Activated CD8-positive, alpha-beta memory T cell treated with anti-CD3 and anti-CD28 coated beads for 36 hours (primary cell): ENCODE results near the gene NUTM1. TPM values are rescaled to one million over a fixed set of nuclear protein-coding genes. Genes with fewer than 3 reads are reported as not detected.
"Not testable (repeated sequence)": the region's sequence is repeated elsewhere in the genome, so short reads cannot be mapped to it uniquely, and the experiment has no call there.

Experiments
- CTCF ChIA-PET: fragments of 350-600 bp; sonication (Branson Sonifier 250); formaldehyde crosslinking; loops from one replicate; lab custom pipeline; 2021; ENCODE audit warnings: antibody characterized with exemption; lab: Charles Lee
- POLR2A ChIA-PET: fragments of 350-600 bp; sonication (Branson Sonifier 250); formaldehyde crosslinking; loops from one replicate; lab custom pipeline; 2021; ENCODE audit warnings: antibody characterized with exemption; lab: Charles Lee
- total RNA-seq, 2 experiments: library from RNA; stranded (reverse); gene quantifications; one replicate each; pipeline ENCODE4 v1.2.3, GENCODE V29; 2021

Gene NUTM1
- total RNA-seq, 2 experiments from 2014 or later, result not detected

- ChIA-PET POLR2A (no interaction called here), CTCF (no interaction called here)
Measured at GRCh38 chr15:34335176-34336032, 7.7 kb upstream of the NUTM1 start.

- POLR2A ChIA-PET, result no interaction called here
- CTCF ChIA-PET, result interaction anchor here (2.0 to 2.3 kb wide), 2 partner anchors 30 to 31 kb away, joined by 5 to 9 read pairs; partner anchors contain the start of gene LPCAT4
Measured at GRCh38 chr15:34336231-34336990, 6.7 kb upstream of the NUTM1 start.

GRCh38 chr15:34336991-34337556 is 6.0 kb upstream of the NUTM1 start:
- CTCF ChIA-PET, result interaction anchor here (1.7 to 2.3 kb wide), 3 partner anchors 9 to 30 kb away, joined by 3 to 9 read pairs (median 5); partner anchors contain the start of gene LPCAT4
- POLR2A ChIA-PET, result interaction anchor here (0.6 to 3.0 kb wide), 3 partner anchors 10 to 31 kb away, joined by 3 to 15 read pairs (median 4); partner anchors contain the start of gene LPCAT4

- ChIA-PET CTCF (interaction anchor here (1.2 to 2.3 kb wide), 4 partner anchors 10 to 97 kb away, joined by 3 to 9 read pairs (median 4); partner anchors contain the start of gene LPCAT4), POLR2A (interaction anchor here (0.6 to 3.0 kb wide), 4 partner anchors 9 to 30 kb away, joined by 3 to 15 read pairs (median 4); partner anchors contain the start of gene LPCAT4)
Measured at GRCh38 chr15:34337557-34338306, 5.4 kb upstream of the NUTM1 start, which contains the start of gene SLC12A6. Gene SLC12A6 (minus strand): TSS chr15:34337781. CDS start chr15:34336680, 1,101 bp downstream.

GRCh38 chr15:34338347-34338746 is 4.8 kb upstream of the NUTM1 start:
- ChIA-PET POLR2A (interaction anchor here (0.9 to 3.0 kb wide), 2 partner anchors 9 to 29 kb away, joined by 3 to 15 read pairs; partner anchors contain the start of gene LPCAT4), CTCF (interaction anchor here (1.2 to 2.3 kb wide), 4 partner anchors 11 to 97 kb away, joined by 3 to 5 read pairs (median 4); partner anchors contain the start of gene LPCAT4)

- ChIA-PET CTCF (interaction anchor here (1.4 kb wide), 1 partner anchor 28 kb away, joined by 5 read pairs; the partner anchor contains the start of gene LPCAT4), POLR2A (interaction anchor here (3.0 kb wide), 1 partner anchor 28 kb away, joined by 15 read pairs; the partner anchor contains the start of gene LPCAT4)
Measured at GRCh38 chr15:34339946-34340345, 3.2 kb upstream of the NUTM1 start.

- ChIA-PET POLR2A (no interaction called here), CTCF (no interaction called here)
Measured at GRCh38 chr15:34341381-34342212, 1.5 kb upstream of the NUTM1 start.

GRCh38 chr15:34342213-34342736 is 840 bp upstream of the NUTM1 start:
- CTCF ChIA-PET, result interaction anchor here (1.0 to 2.4 kb wide), 4 partner anchors 8 to 132 kb away, joined by 3 to 23 read pairs (median 5); partner anchors contain the start of genes KATNBL1 and LPCAT4
- POLR2A ChIA-PET, result interaction anchor here (0.6 to 1.5 kb wide), 3 partner anchors 8 to 503 kb away, joined by 4 read pairs; no protein-coding TSS in a partner anchor

- POLR2A ChIA-PET, result no interaction called here
- CTCF ChIA-PET, result no interaction called here
Measured at GRCh38 chr15:34347951-34348638, 5.0 kb downstream of the NUTM1 start.

GRCh38 chr15:34348735-34349300 is 5.7 kb downstream of the NUTM1 start:
- POLR2A ChIA-PET, result no interaction called here
- CTCF ChIA-PET, result no interaction called here

GRCh38 chr15:34349769-34350168 is 6.7 kb downstream of the NUTM1 start:
- ChIA-PET CTCF (no interaction called here), POLR2A (no interaction called here)

GRCh38 chr15:34352996-34353395 is 9.9 kb downstream of the NUTM1 start:
- CTCF ChIA-PET, POLR2A ChIA-PET: not testable (repeated sequence)

GRCh38 chr15:34353627-34354026 is 10.5 kb downstream of the NUTM1 start:
- POLR2A ChIA-PET, result no interaction called here

GRCh38 chr15:34354286-34354685 is 11.2 kb downstream of the NUTM1 start:
- POLR2A ChIA-PET, result no interaction called here
- CTCF ChIA-PET, result interaction anchor here (0.9 kb wide), 1 partner anchor 13 kb away, joined by 5 read pairs; no protein-coding TSS in a partner anchor

More at GRCh38 chr15:34353627-34354026, 10.5 kb downstream of the NUTM1 start:
- CTCF ChIA-PET, result no interaction called here

- POLR2A ChIA-PET, result no interaction called here
- CTCF ChIA-PET, result interaction anchor here (1.5 to 2.2 kb wide), 2 partner anchors 12 kb away, joined by 3 to 7 read pairs; partner anchors contain the start of genes LPCAT4, NOP10 and NUTM1
Measured at GRCh38 chr15:34355241-34355640, 12.1 kb downstream of the NUTM1 start.

GRCh38 chr15:34357653-34358052 is 14.5 kb downstream of the NUTM1 start:
- ChIA-PET POLR2A (no interaction called here), CTCF (interaction anchor here (0.6 to 1.5 kb wide), 4 partner anchors 9 to 80 kb away, joined by 3 to 9 read pairs (median 3); partner anchors contain the start of gene LPCAT4)
